ENCODE measurements around the gene ADCY4. TPM values are rescaled to one million over a fixed set of nuclear protein-coding genes. Genes with fewer than 3 reads are reported as not detected.
A peak's percentile ranks its signal among the peaks of the same experiment; 100 is the strongest.

ADCY4 gene
- total and polyA plus RNA-seq, 2 of the 13 experiments (the other 11 are each of a cell fraction or from before 2014, with no cell fraction given), result 0.03 TPM; not detected in 1

GRCh38 chr14:24365600-24366412, 30.9 kb upstream of the ADCY4 start (continued):
- TF ChIP-seq ZNF280D (CRISPR knock-in tag; IDR thresholded peaks at IDR 0.05) (peak; percentile 65; the same call in 1 of the 2 replicates), ZNF567 (CRISPR knock-in tag; IDR thresholded peaks at IDR 0.05; ENCODE audit: borderline replicate concordance) (peak; percentile 86), BRCA1 (CRISPR knock-in tag; IDR thresholded peaks at IDR 0.05) (no peak), ZNF790 (CRISPR knock-in tag; IDR thresholded peaks at IDR 0.05; ENCODE audit: borderline replicate concordance) (no peak), PAWR (CRISPR knock-in tag; IDR thresholded peaks at IDR 0.05; ENCODE audit: borderline replicate concordance) (peak; percentile 93; the same call in 1 of the 2 replicates), ZNF782 (CRISPR knock-in tag; IDR thresholded peaks at IDR 0.05; ENCODE audit: borderline replicate concordance) (peak; percentile 79; the same call in 1 of the 2 replicates), NONO (IDR thresholded peaks at IDR 0.05) (no peak), NONO (CRISPR knock-in tag; conservative IDR thresholded peaks at IDR 0.05) (peak; percentile 84), CREBL2 (CRISPR knock-in tag; IDR thresholded peaks at IDR 0.05; ENCODE audit: borderline replicate concordance) (no peak), RORA (CRISPR knock-in tag; IDR thresholded peaks at IDR 0.05) (no peak), HIVEP1 (CRISPR knock-in tag; IDR thresholded peaks at IDR 0.05) (peak; percentile 82; the same call in 1 of the 2 replicates), ZBTB38 (CRISPR knock-in tag; IDR thresholded peaks at IDR 0.05) (peak; percentile 89; the same call in 1 of the 2 replicates), FOXP1 (IDR thresholded peaks at IDR 0.05) (no peak), FOXP1 (CRISPR knock-in tag; IDR thresholded peaks at IDR 0.05) (peak; percentile 27; the same call in 1 of the 2 replicates), STAG1 (CRISPR knock-in tag; IDR thresholded peaks at IDR 0.05) (peak; percentile 97), ZSCAN20 (CRISPR knock-in tag; IDR thresholded peaks at IDR 0.05; ENCODE audit: borderline replicate concordance) (peak; percentile 88; the same call in 1 of the 2 replicates), ZFP82 (CRISPR knock-in tag; IDR thresholded peaks at IDR 0.05; ENCODE audit: borderline replicate concordance) (0 out of 2 replicates have a peak, but pooled peaks have one; percentile 32), ZNF703 (CRISPR knock-in tag; IDR thresholded peaks at IDR 0.05; ENCODE audit: borderline replicate concordance) (0 out of 2 replicates have a peak, but pooled peaks have one; percentile 44), GFI1 (CRISPR knock-in tag; IDR thresholded peaks at IDR 0.05; ENCODE audit: borderline replicate concordance) (peak; percentile 80), HNRNPK (IDR thresholded peaks at IDR 0.05; ENCODE audit: low read depth, low read length, poor library complexity, severe bottlenecking) (no peak), GABPB1 (CRISPR knock-in tag; IDR thresholded peaks at IDR 0.05) (peak; percentile 70), BCLAF1 (IDR thresholded peaks at IDR 0.05) (no peak), PAF1 (CRISPR knock-in tag; IDR thresholded peaks at IDR 0.05) (no peak), ZNF776 (CRISPR knock-in tag; IDR thresholded peaks at IDR 0.05) (0 out of 2 replicates have a peak, but pooled peaks have one; percentile 22)

Measured in HepG2 (cell line).